H1 (cell line): ENCODE measurements around the gene FAM186B. TPM values are rescaled to one million over a fixed set of nuclear protein-coding genes. Genes with fewer than 3 reads are reported as not detected.

Experiments
- ASH2L ChIP-seq: fragments of 200-600, 300-600 bp; sonication (generic); IDR thresholded peaks from one replicate; pipeline ENCODE4 v1.7.1; 2017; ENCODE audit warnings: low read length
- CHD7 ChIP-seq: fragments of 300-600 bp; sonication (generic); IDR thresholded peaks from 2 replicates; pipeline ENCODE4 v1.7.1; 2012; ENCODE audit warnings: low read length, moderate library complexity, mild to moderate bottlenecking, inconsistent platforms; ENCODE audit not compliant: insufficient replicate concordance
- CTCF ChIP-seq, 3 experiments: IDR thresholded peaks; 1 replicate in 2 of 3; 2 replicates in 1 of 3; pipeline versions ENCODE4 v1.5.1 to v1.6.1; 2011; ENCODE audit warnings: low read length in 3 of 3, mild to moderate bottlenecking in 3 of 3, inconsistent platforms in 2 of 3, low read depth in 1 of 3, moderate library complexity in 1 of 3; ENCODE audit not compliant: insufficient read depth in 1 of 3; ENCODE audit errors: control extremely low read depth in 1 of 3
- E2F6 ChIP-seq: IDR thresholded peaks from 2 replicates; pipeline ENCODE4 v1.6.1; 2012; ENCODE audit warnings: inconsistent platforms
- EZH2 ChIP-seq: fragments of 200-600 bp; sonication (generic); IDR thresholded peaks from 2 replicates; pipeline ENCODE4 v1.7.1; 2012; ENCODE audit warnings: low read depth, mild to moderate bottlenecking, moderate library complexity, low read length, inconsistent platforms; ENCODE audit not compliant: severe bottlenecking
- JUN ChIP-seq: IDR thresholded peaks from 2 replicates; pipeline ENCODE4 v1.6.1; 2011; ENCODE audit warnings: low read depth, mild to moderate bottlenecking, improper control_type of control experiment, low read length
- KDM4A ChIP-seq: IDR thresholded peaks from one replicate; pipeline ENCODE4 v1.7.1; 2012; ENCODE audit warnings: low read depth, mild to moderate bottlenecking, moderate library complexity, low read length, inconsistent platforms; ENCODE audit not compliant: severe bottlenecking
- KDM5A ChIP-seq: fragments of 200-600 bp; IDR thresholded peaks from 2 replicates; pipeline ENCODE4 v1.7.1; 2012; ENCODE audit warnings: mild to moderate bottlenecking, low read length, inconsistent platforms, mixed read lengths
- polyA plus RNA-seq, 7 experiments: library from polyadenylated mRNA; depleted of rRNA in 3 of 7; stranded (reverse) in 5 of 7; unstranded in 2 of 7; fragments of >200 nt in 5 of 7; fragments of 200-250 nt in 2 of 7; gene quantifications; 1 replicate in 5 of 7; 2 replicates in 1 of 7; 4 replicates in 1 of 7; pipeline versions ENCODE4 v1.2.1 to v1.2.3, GENCODE V29; 2011 to 2013; ENCODE audit warnings: missing spikeins in 2 of 7, mixed read lengths in 2 of 7
- total RNA-seq: library from RNA; stranded (reverse); fragmentation: NEBNext Ultra II Directional; extraction: Animal tissue kit (Norgen Biotek cat#: 25700); gene quantifications from 2 replicates; pipeline ENCODE4 v1.2.1, GENCODE V29; 2021

Gene FAM186B
- total and polyA plus RNA-seq, 2 of the 8 experiments (the other 6 are each of a cell fraction or from before 2014, with no cell fraction given): 0.12 to 0.73 TPM

- TF ChIP-seq CHD7 (no peak), CTCF (IDR thresholded peaks at IDR 0.05; ENCODE audit: control extremely low read depth in 1 of 3, insufficient read depth in 1 of 3, low read depth in 1 of 3, low read length in 3 of 3) (no peak), E2F6 (no peak), EZH2 (no peak), JUN (no peak), KDM4A (no peak), KDM5A (no peak), ASH2L (no peak)
Observed at GRCh38 chr12:49562233-49562632, 43.2 kb downstream of the FAM186B start (continued).
